NCI-H2227 treated with DMSO at 0.1 percent for 48 hours (cell line): ENCODE results near the gene HACD4.

Experiments used
- DNase-seq: peaks from one replicate; lab custom pipeline; 2025; lab: John Stamatoyannopoulos, UW

HACD4 gene, protein sequence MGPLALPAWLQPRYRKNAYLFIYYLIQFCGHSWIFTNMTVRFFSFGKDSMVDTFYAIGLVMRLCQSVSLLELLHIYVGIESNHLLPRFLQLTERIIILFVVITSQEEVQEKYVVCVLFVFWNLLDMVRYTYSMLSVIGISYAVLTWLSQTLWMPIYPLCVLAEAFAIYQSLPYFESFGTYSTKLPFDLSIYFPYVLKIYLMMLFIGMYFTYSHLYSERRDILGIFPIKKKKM

DNA sequence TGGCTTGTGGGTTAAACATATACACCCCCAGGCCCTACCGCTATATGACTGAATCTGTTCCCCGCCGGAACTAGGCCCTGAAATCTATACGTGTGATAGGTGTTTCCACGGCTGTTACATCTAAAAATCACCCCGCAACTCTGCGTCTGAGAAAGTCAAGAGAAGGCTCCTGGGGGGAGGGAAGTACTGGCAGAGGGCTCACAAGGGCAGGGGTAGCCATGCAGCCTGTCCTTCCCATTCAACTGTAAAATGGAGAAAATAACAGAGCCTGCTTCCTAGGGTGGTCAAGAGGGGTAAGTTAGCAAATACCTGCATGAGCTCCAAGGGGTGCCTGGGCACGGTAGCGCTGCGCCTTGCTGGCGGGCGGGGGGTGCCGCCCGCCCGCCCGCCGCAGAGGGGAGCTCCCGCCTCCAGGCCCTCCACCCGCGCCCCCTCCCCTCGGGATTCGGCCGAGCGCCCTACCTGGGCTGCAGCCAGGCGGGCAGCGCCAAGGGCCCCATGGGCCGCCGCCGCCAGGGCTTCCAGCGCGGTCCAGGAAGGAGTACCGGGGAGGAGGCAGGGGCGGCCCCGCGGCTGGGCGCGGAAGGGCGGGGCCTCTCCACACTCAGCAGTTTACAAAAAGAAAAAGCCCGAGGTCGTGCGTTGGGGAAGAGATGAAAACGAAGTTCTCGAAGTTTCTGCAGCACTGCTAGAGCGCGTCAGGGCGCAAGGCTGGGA lies at the start of gene HACD4:
HACD4 (minus strand) TSS at position 550 of the 717 bp plus-strand sequence; CDS start at position 500, 50 bp downstream.
- peak; percentile 36 for DNase-seq

DNA sequence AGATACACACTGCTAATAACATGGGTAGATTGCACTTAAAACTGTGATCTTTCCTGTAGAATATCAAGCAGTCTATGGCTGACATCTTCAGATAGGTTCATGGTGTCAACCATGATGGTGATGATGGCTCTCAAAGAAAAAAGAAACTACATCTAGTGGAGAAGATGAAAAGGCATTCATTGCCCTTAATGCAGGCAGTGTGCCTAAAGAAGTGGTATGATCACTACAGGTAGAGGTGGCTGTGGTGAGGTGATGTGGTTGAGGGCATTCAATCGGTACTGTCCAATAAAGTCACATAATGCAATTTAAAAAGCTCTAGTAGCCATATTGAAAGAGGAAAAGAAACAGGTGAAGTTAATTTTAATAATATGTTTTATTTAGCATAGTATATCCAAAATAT lies 49.4 kb upstream of the HACD4 start:
- DNase-seq, result no peak

DNA sequence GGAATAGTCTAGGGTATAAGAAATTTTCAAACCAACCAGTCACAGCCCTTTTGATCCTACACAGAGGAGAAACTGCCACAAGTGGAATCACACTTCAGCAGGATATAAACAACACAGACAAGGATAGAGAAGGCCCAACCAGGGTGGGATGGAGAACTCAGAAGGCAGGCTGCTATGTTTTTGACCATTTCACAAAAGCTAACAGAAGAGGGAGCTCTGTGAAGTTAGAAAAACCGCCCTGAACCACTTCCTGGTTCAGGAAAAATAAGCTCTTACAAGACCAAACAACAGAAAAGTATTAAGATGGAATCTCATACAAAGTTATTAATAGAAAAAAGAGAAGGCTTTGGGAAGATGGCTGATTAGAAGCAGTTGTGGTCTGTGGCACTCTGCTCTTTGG lies 47.3 kb upstream of the HACD4 start:
- no peak for DNase-seq

DNA sequence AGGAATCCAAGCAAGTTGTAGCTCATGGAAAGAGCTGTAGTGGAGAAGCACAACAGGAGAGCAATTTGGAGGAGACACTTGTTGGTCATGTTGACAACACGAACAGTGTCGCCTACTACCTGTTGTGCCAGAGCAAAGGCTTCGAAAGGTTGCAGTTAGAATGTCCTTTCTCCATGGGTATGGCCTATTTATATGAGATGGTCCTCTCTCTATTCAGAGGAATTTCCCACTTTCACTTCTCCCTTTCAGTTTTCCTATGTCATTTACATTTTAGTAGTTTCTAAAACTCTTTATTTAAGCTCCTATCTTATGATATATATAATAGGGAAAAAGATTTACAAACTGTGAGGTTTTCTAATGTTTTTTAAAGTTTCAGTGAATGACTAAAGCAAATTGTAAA lies 46.3 kb upstream of the HACD4 start, which contains the start of gene IFNB1:
IFNB1 (minus strand) TSS at position 162 of the 400 bp plus-strand sequence; CDS start at position 89, 73 bp downstream.
- DNase-seq, result no peak

DNA sequence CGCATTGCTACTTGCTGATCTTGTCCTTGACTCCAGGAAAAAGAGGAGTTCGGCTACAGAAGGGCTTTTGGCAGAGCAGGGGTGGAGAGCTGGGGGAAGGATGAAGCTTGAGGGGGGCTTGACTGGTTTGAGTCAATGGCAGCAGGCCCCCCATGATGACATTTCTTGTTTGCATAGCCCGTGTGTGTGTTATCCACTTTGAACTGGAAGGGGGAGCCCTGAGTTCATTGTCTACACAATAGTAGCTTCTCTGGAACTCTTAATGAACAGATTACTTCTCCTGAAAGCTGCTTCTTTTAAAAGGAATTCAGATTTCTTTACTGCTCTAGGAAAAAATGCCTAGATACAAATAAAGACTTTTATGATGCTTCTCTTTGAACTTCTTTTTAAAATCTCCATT lies 44.0 kb upstream of the HACD4 start:
- DNase-seq, result no peak

DNA sequence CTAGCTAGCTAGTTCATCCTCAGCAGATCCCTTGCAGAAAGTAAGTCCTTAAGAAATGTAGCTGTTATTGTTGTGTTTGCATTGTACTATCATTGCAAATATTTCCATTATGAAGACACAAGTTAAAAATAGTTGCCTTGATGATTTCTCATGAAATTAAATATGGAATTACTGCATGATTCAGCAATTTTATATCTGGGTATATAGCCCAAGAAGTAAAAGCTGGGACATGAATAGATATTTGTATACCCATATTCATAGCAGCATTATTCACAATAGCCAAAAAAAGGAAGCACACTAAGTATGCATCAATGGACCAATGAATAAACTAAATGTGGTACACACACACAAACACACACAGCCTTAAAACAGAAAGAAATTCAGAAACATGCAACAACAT lies 39.5 kb upstream of the HACD4 start:
- no peak for DNase-seq

DNA sequence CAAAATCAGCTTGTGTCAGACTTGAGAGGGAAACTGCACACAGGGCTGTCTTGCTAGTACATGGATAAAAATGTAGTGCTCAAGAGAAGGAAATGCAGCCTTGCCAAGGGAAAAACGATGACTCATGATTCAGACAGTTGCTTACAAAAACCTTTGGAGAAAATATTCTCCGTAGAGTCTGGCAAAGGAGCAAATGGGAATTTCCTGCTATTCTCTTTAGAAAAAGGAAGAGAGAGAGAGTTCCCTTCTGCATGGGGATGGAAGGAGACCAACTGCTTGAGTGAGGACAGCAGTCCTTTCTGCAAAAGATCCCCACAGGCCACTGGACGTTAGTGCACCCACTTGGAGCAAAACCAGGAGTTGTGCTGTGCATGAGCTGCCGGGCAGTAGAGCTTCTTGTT lies 38.7 kb upstream of the HACD4 start:
- DNase-seq, result peak; percentile 9

DNA sequence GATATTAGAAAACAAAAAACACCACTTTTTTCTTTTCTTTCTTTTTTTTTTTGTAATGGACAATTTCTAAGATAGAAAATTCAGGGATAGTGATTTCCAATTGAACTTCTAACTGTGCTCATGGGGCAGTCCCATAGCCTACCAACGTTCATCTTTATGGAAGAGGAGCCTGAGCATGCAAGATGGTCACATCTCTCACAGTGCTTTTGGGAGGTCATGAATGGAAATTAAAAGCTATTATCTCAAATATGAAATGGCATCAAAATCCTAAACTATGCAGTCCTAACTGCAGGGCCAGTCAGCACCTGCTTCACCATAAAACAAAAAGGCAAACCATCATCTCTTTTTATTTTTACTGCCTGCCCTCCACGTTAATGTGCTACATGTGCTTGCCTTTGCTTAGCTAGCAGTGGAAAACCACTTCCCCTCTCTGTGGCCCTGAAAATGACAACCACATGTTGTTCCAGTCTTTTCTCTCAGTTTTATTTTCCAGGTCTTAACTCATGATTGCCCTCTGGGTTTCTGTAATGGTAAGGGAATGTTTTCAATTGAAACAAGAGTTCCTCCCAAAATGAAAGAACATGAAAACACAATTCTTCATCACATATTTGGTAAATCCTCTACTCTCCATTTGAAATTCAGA lies 29.6 kb upstream of the HACD4 start:
- no peak for DNase-seq

DNA sequence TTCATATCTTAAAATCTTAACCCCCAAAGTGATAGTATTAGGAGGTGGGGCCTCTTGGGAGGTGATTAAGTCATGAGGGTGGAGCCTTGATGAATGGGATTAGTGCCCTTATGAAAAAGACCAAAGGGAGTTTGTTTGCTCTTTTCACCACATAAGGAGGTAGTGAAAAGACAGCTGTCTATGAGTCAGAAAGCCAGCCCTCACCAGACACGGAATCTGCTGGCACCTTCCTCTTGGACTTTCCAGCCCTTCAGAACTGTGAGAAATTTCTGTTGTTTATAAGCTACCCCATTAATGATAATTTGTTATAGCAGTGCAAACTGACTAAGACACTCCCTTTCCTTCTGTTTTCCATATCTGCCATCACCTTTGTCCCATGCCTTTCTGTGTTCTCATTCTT lies 25.5 kb upstream of the HACD4 start:
- no peak for DNase-seq

DNA sequence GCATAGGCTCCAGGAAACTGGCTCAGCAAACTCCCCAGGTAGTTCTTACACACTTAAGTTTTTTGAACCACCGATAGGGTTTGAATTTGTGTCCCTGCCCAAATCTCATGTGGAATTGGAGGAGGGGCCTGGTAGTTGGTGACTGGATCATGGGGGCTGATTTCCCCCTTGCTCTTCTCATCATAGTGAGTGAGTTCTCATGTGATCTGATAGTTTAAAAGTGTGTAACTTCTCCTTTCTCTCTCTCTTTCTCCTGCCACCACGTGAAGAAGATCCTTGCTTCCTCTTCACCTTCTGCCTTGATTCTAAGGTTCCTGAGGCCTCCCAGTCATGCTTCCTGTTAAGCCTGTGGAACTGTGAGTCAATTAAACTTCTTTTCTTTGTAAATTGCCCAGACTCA lies 22.4 kb upstream of the HACD4 start:
- DNase-seq, result no peak

DNA sequence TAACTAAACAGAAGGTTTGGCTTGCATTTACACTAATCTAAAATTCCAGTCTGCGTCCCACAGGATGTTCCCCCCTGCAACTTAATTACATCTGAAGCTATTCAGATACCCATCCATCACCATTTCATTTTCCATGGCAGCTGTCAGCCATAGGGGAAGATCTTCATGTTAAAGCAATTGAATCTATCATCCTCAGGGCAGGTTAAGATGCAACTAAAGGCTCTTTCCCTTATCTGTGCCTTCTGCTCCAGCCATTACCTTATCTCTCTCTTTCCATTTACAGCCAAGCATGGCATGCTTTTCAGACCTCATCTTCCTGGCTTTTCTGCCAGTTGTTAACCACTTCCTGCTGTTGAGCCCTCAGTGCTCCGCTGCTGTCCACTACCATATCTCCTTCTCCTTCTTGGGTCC lies 15.8 kb upstream of the HACD4 start:
- DNase-seq, result no peak

DNA sequence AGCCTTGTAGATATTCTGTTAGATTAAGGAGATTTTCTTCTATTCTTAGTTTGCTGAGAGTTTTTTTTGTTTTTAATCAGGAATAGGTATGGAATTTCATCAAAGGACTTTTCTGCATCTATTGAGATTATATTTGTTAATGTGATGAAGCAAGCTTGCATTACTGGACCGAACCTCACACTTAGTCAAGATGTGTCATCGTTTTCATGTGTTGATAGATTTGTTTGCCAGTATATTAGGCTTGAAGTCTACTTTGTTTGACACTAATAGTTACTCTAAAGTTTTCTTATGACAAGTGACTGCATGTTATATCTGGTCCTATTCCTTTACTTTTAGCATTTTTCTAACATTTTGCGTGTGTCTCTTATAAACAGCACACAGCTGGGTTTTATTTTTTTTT lies 12.4 kb upstream of the HACD4 start:
- no peak for DNase-seq

DNA sequence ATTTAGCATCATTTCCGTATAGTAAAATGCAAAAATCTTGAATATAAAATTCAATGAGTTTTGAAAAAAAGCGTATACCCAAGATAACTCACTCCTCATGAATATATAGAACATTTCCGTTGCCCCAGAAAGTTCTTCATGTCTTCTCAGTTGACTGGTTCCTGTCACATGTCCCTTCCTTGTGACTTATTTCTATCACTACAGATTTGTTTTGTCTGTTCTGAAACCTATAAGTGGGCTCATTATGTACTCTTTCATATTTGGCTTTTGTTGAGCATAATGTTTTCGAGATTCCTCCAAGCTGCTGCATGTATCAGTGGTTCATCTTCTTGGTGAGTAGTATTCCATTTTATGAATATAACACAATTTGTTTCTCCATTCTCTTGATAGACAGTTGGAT lies 11.0 kb upstream of the HACD4 start:
- DNase-seq, result no peak

DNA sequence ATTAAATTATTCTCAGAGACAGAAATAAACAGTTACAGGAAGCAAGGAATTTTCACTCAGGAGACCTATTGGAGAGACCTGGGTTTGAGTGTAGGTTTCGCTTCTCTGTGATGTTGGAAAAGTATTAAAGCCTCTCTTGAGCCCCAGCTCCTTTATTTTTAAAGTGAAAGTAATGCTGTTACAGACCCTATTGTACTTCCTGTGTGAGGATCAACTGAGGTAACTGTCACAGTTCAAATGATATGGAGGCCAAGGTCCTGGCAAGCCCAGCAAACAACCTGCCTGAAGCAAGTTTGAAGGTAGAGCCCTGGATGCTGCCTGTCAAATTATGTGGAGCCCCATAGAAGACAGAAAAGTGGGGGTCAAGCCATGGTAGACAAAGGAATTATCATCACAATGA lies 7.9 kb upstream of the HACD4 start:
- DNase-seq, result no peak

DNA sequence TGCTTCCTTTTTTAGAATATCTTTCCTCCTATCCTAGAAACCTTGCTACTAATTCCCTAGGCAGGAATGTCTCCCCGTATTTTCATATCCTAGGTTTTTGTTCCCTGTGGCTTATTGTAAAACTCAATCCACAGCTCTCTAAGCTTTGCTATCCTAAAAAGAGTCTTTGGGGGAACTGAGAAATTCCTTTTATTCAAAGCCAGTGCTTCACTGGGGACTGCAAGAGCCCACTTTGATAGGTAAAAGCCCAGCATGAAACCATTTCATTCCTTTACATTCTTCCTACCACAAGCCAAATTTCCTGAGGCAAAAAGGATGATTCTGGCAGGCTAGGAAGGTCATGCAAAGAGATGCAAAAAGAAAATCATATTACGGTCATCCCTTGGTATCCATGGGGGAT lies 5.8 kb upstream of the HACD4 start:
- no peak for DNase-seq

DNA sequence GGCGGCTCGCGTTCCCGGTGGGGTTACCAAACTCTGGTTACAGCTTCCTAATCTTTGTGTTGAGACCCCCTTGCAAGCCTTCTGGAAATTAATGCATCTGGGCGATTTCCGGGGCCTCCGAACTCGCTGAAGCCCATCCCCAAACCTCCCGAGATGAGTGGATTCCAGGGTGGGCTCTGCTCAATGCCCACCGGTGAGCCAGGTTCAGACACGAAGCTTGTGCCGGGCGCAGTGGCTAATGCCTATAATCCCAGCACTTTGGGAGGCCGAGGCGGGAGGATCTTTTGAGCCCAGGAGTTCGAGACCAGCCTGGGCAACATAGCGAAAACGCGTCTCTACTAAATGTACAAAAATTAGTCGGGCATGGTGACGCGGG lies 356 bp upstream of the HACD4 start:
- DNase-seq, result no peak

DNA sequence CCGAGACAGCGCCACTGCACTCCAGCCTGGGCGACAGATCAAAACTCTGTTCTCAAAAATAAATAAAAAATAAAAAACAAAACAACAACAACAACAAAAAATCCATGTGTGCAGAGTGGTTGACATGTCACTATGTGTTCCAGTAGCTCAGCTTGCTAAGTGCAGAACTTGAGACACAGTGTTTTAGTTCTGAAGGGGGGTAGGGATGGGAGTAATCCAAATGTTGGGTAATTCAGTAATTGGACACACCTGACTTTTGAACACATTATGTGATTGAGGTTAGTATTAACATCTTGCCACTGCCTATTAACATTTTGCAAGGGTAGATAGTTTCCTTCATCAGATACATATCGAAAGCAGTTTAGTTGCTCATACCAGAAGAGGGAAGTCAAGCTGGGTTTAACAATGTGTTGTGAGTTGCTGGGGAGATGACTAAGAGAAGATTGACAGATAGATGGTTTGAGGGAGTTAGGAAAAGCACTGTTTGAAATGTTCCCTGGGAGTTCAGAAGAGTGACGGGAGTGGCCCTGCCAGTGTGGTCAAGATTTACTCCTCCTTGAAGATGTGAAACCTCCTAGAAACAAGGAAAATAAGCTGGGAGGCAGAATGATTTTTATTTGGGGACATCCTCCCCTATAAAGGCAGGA lies 928 bp downstream of the HACD4 start:
- peak; percentile 24 for DNase-seq

DNA sequence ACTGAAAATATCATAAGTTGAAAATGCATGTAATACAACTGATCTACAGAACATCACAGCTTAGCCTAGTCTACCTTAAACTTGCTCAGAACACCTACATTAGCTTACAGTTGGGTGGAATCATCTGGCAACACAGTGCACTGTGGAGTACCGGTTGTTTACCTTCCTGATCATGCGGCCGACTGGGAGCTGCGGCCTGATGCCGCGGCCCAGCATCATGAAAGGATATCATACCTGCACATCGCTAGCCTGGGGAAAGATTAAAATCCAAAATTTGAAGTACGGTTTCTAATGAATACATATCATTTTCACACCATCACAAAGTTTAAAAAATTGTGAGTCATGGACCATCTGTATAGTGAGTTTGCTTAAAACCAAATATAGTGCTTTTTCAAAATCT lies 1.8 kb downstream of the HACD4 start:
- DNase-seq, result no peak

DNA sequence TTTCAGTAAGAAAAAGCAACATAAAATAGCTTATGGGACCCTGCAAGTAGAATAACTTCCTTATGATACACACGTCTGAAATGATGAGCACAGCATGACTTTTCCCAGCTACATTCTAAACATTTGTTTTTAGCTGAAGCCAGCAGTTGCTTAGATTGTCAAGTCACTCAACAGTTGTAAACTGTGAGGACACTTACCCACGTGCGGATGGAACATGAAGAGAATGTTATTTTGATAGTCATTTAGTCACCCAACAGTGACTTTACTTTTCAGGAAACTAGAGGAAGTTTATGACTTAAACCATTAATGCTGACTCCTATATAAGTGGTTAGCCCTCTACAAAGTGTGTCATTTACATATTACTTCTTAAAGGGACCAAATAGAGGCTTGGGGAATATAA lies 3.0 kb downstream of the HACD4 start:
- DNase-seq, result no peak

DNA sequence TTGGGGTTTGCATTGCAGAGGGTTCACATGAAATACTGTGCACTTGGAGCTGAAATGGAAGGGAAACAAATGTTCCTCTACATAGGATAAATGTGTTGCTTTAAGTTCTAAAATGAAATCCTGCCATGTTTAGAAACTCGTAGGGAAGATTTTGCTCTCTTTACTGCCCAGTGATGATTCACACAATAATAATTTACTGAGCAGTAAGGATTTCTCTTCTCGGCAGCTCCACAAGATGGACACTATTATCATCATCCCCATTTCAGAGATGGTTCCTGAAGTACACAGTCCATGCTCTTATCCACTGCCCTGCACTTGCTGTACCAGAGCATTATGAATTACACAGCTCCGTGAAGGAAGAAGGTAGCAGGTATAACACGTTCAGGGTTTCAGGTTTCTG lies 4.1 kb downstream of the HACD4 start:
- DNase-seq, result no peak

DNA sequence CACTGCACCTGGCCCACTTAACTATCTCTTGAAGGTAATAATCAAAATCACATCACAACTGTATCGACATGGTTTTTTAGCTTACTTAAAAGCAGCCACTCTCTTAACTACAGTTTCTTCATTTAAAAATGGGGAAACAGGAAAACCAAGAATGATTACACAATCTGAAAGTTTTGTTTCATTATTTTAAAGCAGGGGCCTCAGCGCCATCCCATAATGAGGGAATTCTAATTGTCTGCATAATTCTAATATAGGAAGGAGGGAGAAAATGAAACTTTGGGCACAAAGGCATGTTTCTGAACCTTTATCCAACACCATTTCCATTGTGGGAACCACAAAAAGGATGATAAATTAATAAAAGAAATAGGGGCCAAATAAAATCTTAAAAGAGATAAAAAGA lies 7.6 kb downstream of the HACD4 start:
- DNase-seq, result no peak

DNA sequence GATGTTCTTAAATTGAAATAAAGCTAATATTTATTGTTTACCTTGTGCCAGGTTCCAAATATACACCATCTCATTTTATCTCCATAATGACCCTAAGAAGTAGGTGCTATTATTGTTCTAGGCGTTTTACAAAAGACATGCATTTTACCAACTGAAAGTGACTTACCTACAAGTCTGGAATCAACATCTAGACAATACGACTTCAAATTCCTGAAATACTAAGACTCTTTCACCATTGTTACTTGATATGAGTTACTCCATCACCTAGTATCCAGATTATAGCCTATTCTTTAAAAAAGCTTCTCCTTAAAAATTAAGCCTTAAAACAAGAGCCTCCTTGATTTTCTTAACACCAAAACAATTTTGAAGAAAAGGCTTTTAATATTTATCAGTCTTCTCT lies 13.3 kb downstream of the HACD4 start:
- no peak for DNase-seq
